ENCODE data around the gene AGBL1. TPM values are rescaled to one million over a fixed set of nuclear protein-coding genes. Genes with fewer than 3 reads are reported as not detected.

The AGBL1 gene
- total RNA-seq, 6 experiments from 2014 or later = not detected

- no peak for DNase-seq
These were observed 888.6 kb downstream of the AGBL1 start for GRCh38 chr15:86968244-86968643.

GRCh38 chr15:86969364-86969763, 889.7 kb downstream of the AGBL1 start:
- DNase-seq (no peak), ATAC-seq (no peak)
- intact Hi-C loops (cut with DNase I) = no loop called here
- H3K27ac ChIP-seq = no peak overlapping the region
- H3K27me3 ChIP-seq = no peaks in the 10 kb centered on the region
- H3K9me3 ChIP-seq = no peaks in the 10 kb centered on the region
- H3K4me3 ChIP-seq = no peak overlapping the region
- H3K4me1 ChIP-seq = no peaks in the 10 kb centered on the region
- TF ChIP-seq POLR2A (IDR thresholded peaks at IDR 0.05) = no peak
- H3K36me3 ChIP-seq = no peaks in the 10 kb centered on the region
- 56% methylated on average over 4 of the region's 4 CpGs for WGBS (ENCODE audit: insufficient coverage, low coverage, low lambda C conversion rate, missing lambda C conversion rate)

More at GRCh38 chr15:86968244-86968643, 888.6 kb downstream of the AGBL1 start:
- intact Hi-C loops (cut with DNase I) = no loop called here
- no peak overlapping the region for H3K4me3 ChIP-seq
- no peak overlapping the region for H3K27ac ChIP-seq
- H3K4me1 ChIP-seq = no peaks in the 10 kb centered on the region
- H3K36me3 ChIP-seq = no peaks in the 10 kb centered on the region
- no peaks in the 10 kb centered on the region for H3K9me3 ChIP-seq
- WGBS (ENCODE audit: insufficient coverage, low coverage, low lambda C conversion rate, missing lambda C conversion rate) = 49% methylated on average over 4 of the region's 4 CpGs
- no peaks in the 10 kb centered on the region for H3K27me3 ChIP-seq
- no peak for ATAC-seq
- TF ChIP-seq POLR2A (IDR thresholded peaks at IDR 0.05) = no peak
- TF ChIP-seq CTCF (IDR thresholded peaks at IDR 0.05) = no peak

GRCh38 chr15:86973284-86973844, 893.7 kb downstream of the AGBL1 start:
- Histone ChIP-seq H3K4me3 (no peak overlapping the region), H3K9me3 (no peaks in the 10 kb centered on the region), H3K27me3 (no peaks in the 10 kb centered on the region), H3K4me1 (no peaks in the 10 kb centered on the region), H3K27ac (no peak overlapping the region), H3K36me3 (no peaks in the 10 kb centered on the region)
- no peak for TF ChIP-seq POLR2A (IDR thresholded peaks at IDR 0.05)
- TF ChIP-seq CTCF (IDR thresholded peaks at IDR 0.05) = no peak
- no peak for ATAC-seq
- intact Hi-C loops (cut with DNase I) = no loop called here
- no peak for DNase-seq
- 82% methylated on average over 2 of the region's 2 CpGs for WGBS (ENCODE audit: insufficient coverage, low coverage, low lambda C conversion rate, missing lambda C conversion rate)

- Histone ChIP-seq H3K27me3 (no peaks in the 10 kb centered on the region), H3K36me3 (no peaks in the 10 kb centered on the region), H3K4me3 (no peak overlapping the region), H3K27ac (no peak overlapping the region), H3K9me3 (no peaks in the 10 kb centered on the region), H3K4me1 (no peaks in the 10 kb centered on the region)
- TF ChIP-seq CTCF (IDR thresholded peaks at IDR 0.05) (no peak), POLR2A (IDR thresholded peaks at IDR 0.05) (no peak)
- intact Hi-C loops (cut with DNase I) = no loop called here
- WGBS (ENCODE audit: insufficient coverage, low coverage, low lambda C conversion rate, missing lambda C conversion rate) = 55% methylated on average over 4 of the region's 4 CpGs
- no peak for DNase-seq
- ATAC-seq = no peak
These were observed 908.4 kb downstream of the AGBL1 start for GRCh38 chr15:86988033-86988432.

GRCh38 chr15:87021751-87022150, 942.1 kb downstream of the AGBL1 start:
- ATAC-seq (no peak), DNase-seq (no peak)
- no peaks in the 10 kb centered on the region for H3K4me1 ChIP-seq
- no peaks in the 10 kb centered on the region for H3K9me3 ChIP-seq
- H3K27me3 ChIP-seq = no peaks in the 10 kb centered on the region
- H3K27ac ChIP-seq = no peak overlapping the region
- no CpG with 5 or more reads among the region's 2 CpGs for WGBS (ENCODE audit: insufficient coverage, low coverage, low lambda C conversion rate, missing lambda C conversion rate)
- TF ChIP-seq POLR2A (IDR thresholded peaks at IDR 0.05) = no peak
- no peak for TF ChIP-seq CTCF (IDR thresholded peaks at IDR 0.05)
- no peaks in the 10 kb centered on the region for H3K36me3 ChIP-seq
- intact Hi-C loops (cut with DNase I) = no loop called here
- no peak overlapping the region for H3K4me3 ChIP-seq

Data from right lobe of liver (tissue), 6 donors.